Mucosa of descending colon (tissue), 3 donors: ENCODE results near the gene ADGRD1. TPM values are rescaled to one million over a fixed set of nuclear protein-coding genes. Genes with fewer than 3 reads are reported as not detected.

Experiments
- ATAC-seq: fragments of 200-7000 bp; cut with Tn5 transposase; one replicate; pipeline ENCODE4 v1.9.1; 2020; ENCODE audit warnings: mild to moderate bottlenecking, moderate library complexity
- DNase-seq, 3 donors: peaks; one replicate each; pipeline ENCODE4 v3.0.0-alpha.2; 2020
- H3K36me3 ChIP-seq: fragments of 200-600 bp; one replicate; pipeline ENCODE4 v1.8.0; 2021; ENCODE audit warnings: low read depth, mild to moderate bottlenecking
- H3K4me1 ChIP-seq: fragments of 200-600 bp; one replicate; pipeline ENCODE4 v1.8.0; 2021; ENCODE audit warnings: low read depth, mild to moderate bottlenecking
- H3K4me3 ChIP-seq: fragments of 200-600 bp; one replicate; pipeline ENCODE4 v1.8.0; 2021; ENCODE audit warnings: mild to moderate bottlenecking
- H3K9me3 ChIP-seq: fragments of 200-600 bp; one replicate; pipeline ENCODE4 v1.8.0; 2021; ENCODE audit warnings: mild to moderate bottlenecking
- CTCF ChIP-seq: fragments of 200-600 bp; IDR thresholded peaks from one replicate; pipeline ENCODE4 v1.8.0; 2022; ENCODE audit warnings: antibody characterized with exemption, mild to moderate bottlenecking
- intact Hi-C, 2 donors: fragments of 100-400 bp; cut with DNase I in 1 of 2; cut with micrococcal nuclease in 1 of 2; formaldehyde crosslinking; loops; one replicate each; pipeline versions ENCODE4 v1.11.0 to v1.11.1; 2022; cut with DNase I, micrococcal nuclease
- total RNA-seq, 3 donors: library from RNA; stranded (reverse); fragmentation: NEBNext Ultra II Directional in 2 of 3; extraction: Animal tissue kit (Norgen Biotek cat#: 25700) in 2 of 3; gene quantifications; one replicate each; pipeline versions ENCODE4 v1.2.1 to v1.2.4, GENCODE V29; 2021 to 2023
- donor health status: DM: no; HTN: no; CAD: no; lungs with moderate emphysema.
- donor health status: DM: no; HTN: no; CAD: no.
- donor health status: DM: no; HTN: yes; CAD: no.

Gene ADGRD1
- total RNA-seq, 3 donors from 2014 or later = 2.6 to 18.4 (median 12.9) TPM

GRCh38 chr12:130922511-130922953 lies 31.2 kb upstream of the ADGRD1 start:
- Histone ChIP-seq H3K4me3 (no peak overlapping the region), H3K36me3 (no peaks in the 10 kb centered on the region), H3K4me1 (no peaks in the 10 kb centered on the region), H3K9me3 (no peaks in the 10 kb centered on the region)
- no peak for TF ChIP-seq CTCF
- DNase-seq (no peak), ATAC-seq (no peak)
- intact Hi-C loops = no loop called here

- H3K9me3 ChIP-seq = no peaks in the 10 kb centered on the region
- no peaks in the 10 kb centered on the region for H3K4me1 ChIP-seq
- H3K36me3 ChIP-seq = no peaks in the 10 kb centered on the region
- DNase-seq (no peak), ATAC-seq (no peak)
- no peak overlapping the region for H3K4me3 ChIP-seq
- intact Hi-C loops = no loop called here
- TF ChIP-seq CTCF = no peak
Observed at GRCh38 chr12:130924966-130925665, 28.6 kb upstream of the ADGRD1 start.

- no peaks in the 10 kb centered on the region for H3K9me3 ChIP-seq
- ATAC-seq (no peak), DNase-seq (no peak)
- intact Hi-C loops = no loop called here
- H3K36me3 ChIP-seq = no peaks in the 10 kb centered on the region
- no peak overlapping the region for H3K4me3 ChIP-seq
- H3K4me1 ChIP-seq = no peaks in the 10 kb centered on the region
- no peak for TF ChIP-seq CTCF
Observed at GRCh38 chr12:130925666-130926015, 28.1 kb upstream of the ADGRD1 start.

GRCh38 chr12:130929363-130929762 lies 24.3 kb upstream of the ADGRD1 start:
- no peak for ATAC-seq

GRCh38 chr12:130932061-130932930 lies 21.4 kb upstream of the ADGRD1 start:
- no peaks in the 10 kb centered on the region for H3K4me1 ChIP-seq
- no peaks in the 10 kb centered on the region for H3K9me3 ChIP-seq
- ATAC-seq (no peak), DNase-seq (no peak)
- H3K36me3 ChIP-seq = no peaks in the 10 kb centered on the region
- H3K4me3 ChIP-seq = no peak overlapping the region
- intact Hi-C loops = no loop called here
- no peak for TF ChIP-seq CTCF

More at GRCh38 chr12:130929363-130929762, 24.3 kb upstream of the ADGRD1 start:
- no peak overlapping the region for H3K4me3 ChIP-seq
- no peaks in the 10 kb centered on the region for H3K4me1 ChIP-seq
- DNase-seq = no peak
- no peaks in the 10 kb centered on the region for H3K9me3 ChIP-seq
- TF ChIP-seq CTCF = no peak
- intact Hi-C loops = no loop called here
- no peaks in the 10 kb centered on the region for H3K36me3 ChIP-seq
